ENCODE results near the gene C2orf66. TPM values are rescaled to one million over a fixed set of nuclear protein-coding genes. Genes with fewer than 3 reads are reported as not detected.

Gene C2orf66
- total and polyA plus RNA-seq, 2 of the 4 experiments (the other 2 are of a cell fraction): 0.27 TPM; not detected in 1

GRCh38 chr2:196851088-196851487, 41.9 kb upstream of the C2orf66 start:
- CTCF ChIA-PET: no interaction called here

More at GRCh38 chr2:196851088-196851487, 41.9 kb upstream of the C2orf66 start:
- in situ Hi-C loops (cut with MboI; ENCODE audit: low sequenced_read_pairs): no loop called here
- H3K9ac ChIP-seq (ENCODE audit: low read depth, low read length): no peak overlapping the region
- no peak overlapping the region for H2BK15ac ChIP-seq (ENCODE audit: low read depth, low read length)
- no peak overlapping the region for H3K23ac ChIP-seq (ENCODE audit: low read depth, low read length)
- H2AK9ac ChIP-seq (replicated peaks; ENCODE audit: low read depth, low read length, poor library complexity): no peak overlapping the region
- no peak overlapping the region for H2AFZ ChIP-seq (replicated peaks; ENCODE audit: low read length, poor library complexity)
- ATAC-seq (ENCODE audit: low read depth): no peak
- no peak overlapping the region for H3K14ac ChIP-seq (replicated peaks; ENCODE audit: low read depth, low read length)
- H2BK20ac ChIP-seq (ENCODE audit: low read depth, low read length): no peak overlapping the region
- no peak for DNase-seq
- H3K9me3 ChIP-seq (ENCODE audit: control insufficient read depth, insufficient read depth, low read length): no peaks in the 10 kb centered on the region
- H4K8ac ChIP-seq (ENCODE audit: low read depth in 2 of 2, low read length in 2 of 2): no peak overlapping the region
- H3K4me3 ChIP-seq (ENCODE audit: insufficient read depth, low read depth, low read length): no peak overlapping the region
- POLR2A ChIA-PET (ENCODE audit: unreplicated experiment): no interaction called here
- H3K27me3 ChIP-seq (ENCODE audit: control insufficient read depth, insufficient read depth, low read length): no peaks in the 10 kb centered on the region
- H3K4me1 ChIP-seq (ENCODE audit: control insufficient read depth, insufficient read depth, low read length): no peaks in the 10 kb centered on the region
- WGBS, 2 experiments (ENCODE audit: extremely low coverage in 2 of 2, insufficient read length in 1 of 2): no CpG with 5 or more reads among the region's 1 CpG
- H4K20me1 ChIP-seq (ENCODE audit: insufficient read depth, low read length): no peaks in the 10 kb centered on the region
- no peak overlapping the region for H3K4me2 ChIP-seq (ENCODE audit: low read depth, low read length)
- dilution Hi-C loops (cut with HindIII; ENCODE audit: low sequenced_read_pairs, unreplicated experiment): no loop called here
- H3K27ac ChIP-seq (ENCODE audit: insufficient read depth, low read length): no peak overlapping the region
- no peak overlapping the region for H4K5ac ChIP-seq (ENCODE audit: low read depth, low read length)
- no peaks in the 10 kb centered on the region for H3K36me3 ChIP-seq (ENCODE audit: control insufficient read depth, insufficient read depth, low read length)
- no peak overlapping the region for H2AK5ac ChIP-seq (ENCODE audit: low read depth, low read length)
- no peak overlapping the region for H3K18ac ChIP-seq (ENCODE audit: low read depth, low read length)
- no peak overlapping the region for H3K56ac ChIP-seq (ENCODE audit: extremely low read depth, insufficient read depth, low read length)
- no peaks in the 10 kb centered on the region for H3K9me1 ChIP-seq (ENCODE audit: insufficient read depth, low read length)
- H3K4ac ChIP-seq (ENCODE audit: low read depth, low read length): no peak overlapping the region
- intact Hi-C loops (cut with micrococcal nuclease): loop anchor here (5.0 to 10.0 kb wide), 2 partner anchors 76 to 264 kb away; partner anchors contain the start of gene PGAP1
- H2BK120ac ChIP-seq (ENCODE audit: low read depth, low read length): no peak overlapping the region
- H2BK5ac ChIP-seq (ENCODE audit: low read depth, low read length, poor library complexity, severe bottlenecking): no peak overlapping the region
- TF ChIP-seq FOS (IDR thresholded peaks at IDR 0.05; ENCODE audit: low read depth, low read length): no peak
- TF ChIP-seq BHLHE40 (IDR thresholded peaks at IDR 0.05; ENCODE audit: low read depth, low read length): no peak
- no peak for TF ChIP-seq RAD21 (IDR thresholded peaks at IDR 0.05; ENCODE audit: low read length)
- no peak for TF ChIP-seq POLR2A (IDR thresholded peaks at IDR 0.05; ENCODE audit: low read depth, low read length)
- TF ChIP-seq USF2 (IDR thresholded peaks at IDR 0.05; ENCODE audit: low read depth, low read length): no peak
- no peak for TF ChIP-seq RCOR1 (IDR thresholded peaks at IDR 0.05; ENCODE audit: insufficient replicate concordance, low read length)
- TF ChIP-seq MXI1 (IDR thresholded peaks at IDR 0.05; ENCODE audit: borderline replicate concordance, low read depth, low read length): no peak
- TF ChIP-seq MAFK (IDR thresholded peaks at IDR 0.05; ENCODE audit: low read depth, low read length): no peak
- TF ChIP-seq CTCF (conservative IDR thresholded peaks at IDR 0.05; ENCODE audit: low read depth, low read length): no peak
- TF ChIP-seq ELK1 (IDR thresholded peaks at IDR 0.05; ENCODE audit: borderline replicate concordance, low read depth, low read length): no peak
- TF ChIP-seq CHD1 (IDR thresholded peaks at IDR 0.05; ENCODE audit: low read depth, low read length): no peak
- TF ChIP-seq NFE2L2 (IDR thresholded peaks at IDR 0.05; ENCODE audit: low read depth, low read length): no peak
- no peak for TF ChIP-seq MAZ (IDR thresholded peaks at IDR 0.05; ENCODE audit: borderline replicate concordance, low read depth, low read length)
- TF ChIP-seq CEBPB (IDR thresholded peaks at IDR 0.05; ENCODE audit: low read depth, low read length): no peak
- no peak for TF ChIP-seq RFX5 (IDR thresholded peaks at IDR 0.05; ENCODE audit: low read depth, low read length)
- no peak for TF ChIP-seq SMC3 (IDR thresholded peaks at IDR 0.05; ENCODE audit: low read depth, low read length)
- no TSS peak for BruUV-seq (replicated peaks)
- no peaks in the 10 kb centered on the region for H3K79me1 ChIP-seq (ENCODE audit: low read depth in 1 of 2, low read length in 2 of 2)
- H4K91ac ChIP-seq (ENCODE audit: insufficient read depth, low read depth, low read length): no peak overlapping the region

Measured in IMR-90 (cell line).